Measurements from ENCODE around the gene POMGNT1. TPM values are rescaled to one million over a fixed set of nuclear protein-coding genes. Genes with fewer than 3 reads are reported as not detected.
"Not testable (repeated sequence)": the region's sequence is repeated elsewhere in the genome, so short reads cannot be mapped to it uniquely, and the experiment has no call there.

POMGNT1 gene
- polyA plus RNA-seq, 1 donor from 2014 or later: 128 TPM

- Histone ChIP-seq H3K27me3 (ENCODE audit: insufficient read depth, low read depth, low read length) (no peaks in the 10 kb centered on the region), H3K4me3 (ENCODE audit: low read length) (no peak overlapping the region), H3K9me2 (ENCODE audit: insufficient read depth, low read length) (no peaks in the 10 kb centered on the region), H3F3A (ENCODE audit: insufficient read depth, low read length, poor library complexity, severe bottlenecking) (no peaks in the 10 kb centered on the region), H3K36me3 (ENCODE audit: insufficient read depth, low read length) (no peaks in the 10 kb centered on the region), H2AFZ (ENCODE audit: low read depth, low read length) (no peak overlapping the region), H3K9me3 (ENCODE audit: low read length) (no peaks in the 10 kb centered on the region), H3K9ac (ENCODE audit: low read length) (no peak overlapping the region), H4K20me1 (ENCODE audit: insufficient read depth) (no peaks in the 10 kb centered on the region), H3K27ac (ENCODE audit: low read length) (no peak overlapping the region), H3K79me2 (replicated peaks; ENCODE audit: insufficient read depth, low read length) (no peaks in the 10 kb centered on the region), H3K4me2 (ENCODE audit: low read length) (no peak overlapping the region)
- TF ChIP-seq CTCF (IDR thresholded peaks at IDR 0.05; ENCODE audit: poor library complexity, severe bottlenecking) (no peak), MXI1 (conservative IDR thresholded peaks at IDR 0.05; ENCODE audit: poor library complexity, severe bottlenecking) (no peak), POLR2AphosphoS5 (IDR thresholded peaks at IDR 0.05) (no peak), REST (IDR thresholded peaks at IDR 0.05; ENCODE audit: borderline replicate concordance) (no peak), TAF1 (IDR thresholded peaks at IDR 0.05; ENCODE audit: low read depth) (no peak), SMC3 (conservative IDR thresholded peaks at IDR 0.05; ENCODE audit: poor library complexity) (no peak), RAD21 (conservative IDR thresholded peaks at IDR 0.05) (no peak), EZH2 (IDR thresholded peaks at IDR 0.05; ENCODE audit: borderline replicate concordance, insufficient read depth, low read length, poor library complexity, severe bottlenecking) (no peak), EP300 (conservative IDR thresholded peaks at IDR 0.05; ENCODE audit: poor library complexity, severe bottlenecking) (no peak)
Observed at GRCh38 chr1:46244656-46245371, 46.6 kb upstream of the POMGNT1 start.

GRCh38 chr1:46243831-46244230, 45.6 kb upstream of the POMGNT1 start:
- not testable (repeated sequence) for H3K9me2 ChIP-seq (ENCODE audit: insufficient read depth, low read length); H3K4me2 ChIP-seq (ENCODE audit: low read length); H3K9ac ChIP-seq (ENCODE audit: low read length); H3K27me3 ChIP-seq (ENCODE audit: insufficient read depth, low read depth, low read length); H3F3A ChIP-seq (ENCODE audit: insufficient read depth, low read length, poor library complexity, severe bottlenecking); H3K36me3 ChIP-seq (ENCODE audit: insufficient read depth, low read length); H3K27ac ChIP-seq (ENCODE audit: low read length); H3K9me3 ChIP-seq (ENCODE audit: low read length); H2AFZ ChIP-seq (ENCODE audit: low read depth, low read length); H3K4me3 ChIP-seq (ENCODE audit: low read length); H3K79me2 ChIP-seq (replicated peaks; ENCODE audit: insufficient read depth, low read length); H4K20me1 ChIP-seq (ENCODE audit: insufficient read depth)

Measured in neural cell (in vitro differentiated cells).